Fibroblast of villous mesenchyme (primary cell): ENCODE results near the gene MOK. TPM values are rescaled to one million over a fixed set of nuclear protein-coding genes. Genes with fewer than 3 reads are reported as not detected.

Experiments
- DNase-seq: peaks from one replicate; pipeline ENCODE4 v3.0.0-alpha.2; 2010; ENCODE audit warnings: low read depth
- H3K4me3 ChIP-seq: 2 replicates; pipeline ENCODE4 v1.5.1; 2011; ENCODE audit warnings: low read depth, mild to moderate bottlenecking, low read length
- CTCF ChIP-seq: IDR thresholded peaks from 2 replicates; pipeline ENCODE4 v1.5.1; 2012; ENCODE audit warnings: low read depth, mild to moderate bottlenecking, low read length; ENCODE audit not compliant: insufficient read depth
- total RNA-seq: library from RNA; depleted of rRNA; stranded (reverse); fragments of >200 nt; gene quantifications from 2 replicates; pipeline ENCODE4 v1.2.3, GENCODE V29; 2012

Gene MOK
- total RNA-seq, 1 donor, result 16.0 TPM

DNA sequence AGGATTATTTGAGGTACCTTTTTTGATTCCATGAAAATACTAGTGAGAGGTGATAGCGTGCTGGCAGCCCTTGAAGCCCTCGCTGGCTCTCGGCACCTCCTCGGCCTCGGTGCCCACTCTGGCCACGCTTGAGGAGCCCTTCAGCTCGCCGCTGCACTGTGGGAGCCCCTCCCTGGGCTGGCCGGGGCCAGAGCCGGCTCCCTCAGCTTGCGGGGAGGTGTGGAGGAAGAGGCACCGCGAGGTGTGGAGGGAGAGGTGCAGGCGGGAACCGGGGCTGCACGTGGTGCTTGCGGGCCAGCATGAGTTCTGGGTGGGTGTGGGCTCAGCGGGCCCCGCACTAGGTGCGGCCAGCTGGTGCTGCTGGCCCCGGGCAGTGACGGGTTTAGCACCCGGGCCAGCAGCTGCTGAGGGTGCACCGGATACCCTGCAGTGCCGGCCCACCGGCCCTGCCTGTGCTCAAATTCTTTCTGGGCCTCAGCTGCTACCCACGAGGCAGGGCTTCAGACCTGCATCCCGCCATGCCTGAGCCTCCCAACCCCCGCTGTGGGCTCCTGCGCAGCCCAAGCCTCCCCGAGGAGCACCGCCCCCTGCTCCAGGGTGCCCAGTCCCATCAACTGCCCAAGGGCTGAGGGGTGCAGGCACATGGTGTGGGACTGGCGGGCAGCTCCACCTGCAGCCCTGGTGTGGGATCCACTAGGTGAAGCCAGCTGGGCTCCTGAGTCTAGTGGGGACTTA is 7.4 kb downstream of the MOK start:
- TF ChIP-seq CTCF, result no peak
- no peak for DNase-seq
- H3K4me3 ChIP-seq, result no peak overlapping the region

- DNase-seq, result no peak
- H3K4me3 ChIP-seq, result no peak overlapping the region
Measured at GRCh38 chr14:102295270-102295669, 9.7 kb downstream of the MOK start.

GRCh38 chr14:102293781-102294180 is 11.2 kb downstream of the MOK start:
- TF ChIP-seq CTCF, result no peak
- H3K4me3 ChIP-seq, result no peak overlapping the region
- DNase-seq, result no peak

More at GRCh38 chr14:102295270-102295669, 9.7 kb downstream of the MOK start:
- peak; percentile 42 for TF ChIP-seq CTCF

DNA sequence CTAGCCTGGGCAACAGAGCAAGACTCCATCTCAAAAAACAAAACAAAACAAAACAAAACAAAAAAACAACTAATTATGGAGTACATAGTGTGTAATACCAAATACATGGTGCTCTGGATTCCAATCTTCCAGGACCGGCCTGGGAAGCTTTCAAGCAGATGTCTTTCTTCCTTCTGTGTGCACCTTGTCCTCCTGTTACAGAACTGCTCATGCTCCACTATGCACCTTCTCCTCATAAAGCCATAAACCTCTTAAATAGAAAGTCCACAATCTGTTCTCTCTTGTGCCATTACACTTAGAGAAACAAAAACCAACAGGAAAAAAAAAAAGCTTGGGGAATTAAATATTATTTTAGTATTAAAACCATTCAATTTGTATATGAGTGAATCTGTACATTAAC is 12.5 kb downstream of the MOK start:
- TF ChIP-seq CTCF, result no peak
- DNase-seq, result no peak
- no peak overlapping the region for H3K4me3 ChIP-seq

- no peak for TF ChIP-seq CTCF
- no peak for DNase-seq
- H3K4me3 ChIP-seq, result no peak overlapping the region
Measured at GRCh38 chr14:102288139-102288538, 16.8 kb downstream of the MOK start.

GRCh38 chr14:102285106-102285505 is 19.9 kb downstream of the MOK start:
- no peak for TF ChIP-seq CTCF
- DNase-seq, result no peak
- no peak overlapping the region for H3K4me3 ChIP-seq
